Right atrium auricular region (tissue), 2 donors: ENCODE data around the gene MAP2K5. TPM values are rescaled to one million over a fixed set of nuclear protein-coding genes. Genes with fewer than 3 reads are reported as not detected.

Source experiments
- DNase-seq: peaks from one replicate; pipeline ENCODE4 v3.0.0-alpha.2; 2019; ENCODE audit warnings: low spot score
- H3K27ac ChIP-seq, 2 donors: fragments of 200-600 bp; sonication (generic); 1 replicate in 1 of 2; 2 replicates in 1 of 2; pipeline ENCODE4 v1.5.1; 2016 to 2019
- H3K27me3 ChIP-seq, 2 donors: fragments of 200-600 bp; sonication (generic); one replicate each; pipeline versions ENCODE4 v1.5.1 to v1.6.0; 2017 to 2019
- H3K36me3 ChIP-seq: fragments of 200-600 bp; sonication (generic); one replicate; pipeline ENCODE4 v1.5.1; 2016
- H3K4me1 ChIP-seq, 2 donors: fragments of 200-600 bp; sonication (generic); one replicate each; pipeline versions ENCODE4 v1.5.1 to v1.6.0; 2017 to 2019
- H3K4me3 ChIP-seq, 2 donors: fragments of 200-600 bp; sonication (generic); 1 replicate in 1 of 2; 2 replicates in 1 of 2; pipeline ENCODE4 v1.5.1; 2017 to 2019; ENCODE audit warnings: mild to moderate bottlenecking in 1 of 2, moderate library complexity in 1 of 2
- H3K9me3 ChIP-seq, 2 donors: fragments of 200-600 bp; sonication (generic); one replicate each; pipeline ENCODE4 v1.5.1; 2019
- total RNA-seq, 2 donors: library from RNA; depleted of rRNA; stranded (reverse); fragments of >200 nt; gene quantifications; one replicate each; pipeline ENCODE4 v1.1.0, GENCODE V29; 2016
- TF ChIP-seq, protein P1 (sequence below), 2 donors: fragments of 200-600 bp; sonication (generic); IDR thresholded peaks; one replicate each; pipeline ENCODE4 v1.5.1; 2019; ENCODE audit warnings: antibody characterized with exemption in 2 of 2

Gene MAP2K5
- total RNA-seq, 2 donors from 2014 or later, result 5.8 to 6.7 TPM

DNA sequence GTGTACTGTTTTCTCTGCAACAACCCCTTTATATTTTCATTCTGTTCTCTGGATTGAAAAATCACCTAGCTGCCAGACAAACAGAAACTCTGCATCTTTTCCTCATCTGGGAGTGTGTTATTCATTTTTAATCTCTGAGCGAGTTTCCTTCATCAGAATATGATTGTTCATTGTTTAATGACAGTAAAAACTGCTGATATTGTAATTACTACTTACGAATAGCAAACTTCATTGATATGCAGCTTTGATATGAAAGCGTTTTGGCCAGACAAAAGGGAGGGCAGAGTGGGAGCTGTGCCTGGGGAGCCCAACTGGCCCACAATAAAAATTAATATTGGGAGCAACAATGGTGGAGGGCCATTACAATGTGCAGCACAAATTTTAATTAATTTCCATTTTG lies 150.1 kb downstream of the MAP2K5 start:
- Histone ChIP-seq H3K9me3 (no peaks in the 10 kb centered on the region), H3K4me3 (no peak overlapping the region), H3K4me1 (no peaks in the 10 kb centered on the region), H3K27me3 (no peaks in the 10 kb centered on the region), H3K27ac (no peak overlapping the region), H3K36me3 (peaks cover 4% of the 10 kb centered on the region)
- DNase-seq, result no peak
- TF ChIP-seq, protein P1, sequence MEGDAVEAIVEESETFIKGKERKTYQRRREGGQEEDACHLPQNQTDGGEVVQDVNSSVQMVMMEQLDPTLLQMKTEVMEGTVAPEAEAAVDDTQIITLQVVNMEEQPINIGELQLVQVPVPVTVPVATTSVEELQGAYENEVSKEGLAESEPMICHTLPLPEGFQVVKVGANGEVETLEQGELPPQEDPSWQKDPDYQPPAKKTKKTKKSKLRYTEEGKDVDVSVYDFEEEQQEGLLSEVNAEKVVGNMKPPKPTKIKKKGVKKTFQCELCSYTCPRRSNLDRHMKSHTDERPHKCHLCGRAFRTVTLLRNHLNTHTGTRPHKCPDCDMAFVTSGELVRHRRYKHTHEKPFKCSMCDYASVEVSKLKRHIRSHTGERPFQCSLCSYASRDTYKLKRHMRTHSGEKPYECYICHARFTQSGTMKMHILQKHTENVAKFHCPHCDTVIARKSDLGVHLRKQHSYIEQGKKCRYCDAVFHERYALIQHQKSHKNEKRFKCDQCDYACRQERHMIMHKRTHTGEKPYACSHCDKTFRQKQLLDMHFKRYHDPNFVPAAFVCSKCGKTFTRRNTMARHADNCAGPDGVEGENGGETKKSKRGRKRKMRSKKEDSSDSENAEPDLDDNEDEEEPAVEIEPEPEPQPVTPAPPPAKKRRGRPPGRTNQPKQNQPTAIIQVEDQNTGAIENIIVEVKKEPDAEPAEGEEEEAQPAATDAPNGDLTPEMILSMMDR (IDR thresholded peaks at IDR 0.05), result no peak

DNA sequence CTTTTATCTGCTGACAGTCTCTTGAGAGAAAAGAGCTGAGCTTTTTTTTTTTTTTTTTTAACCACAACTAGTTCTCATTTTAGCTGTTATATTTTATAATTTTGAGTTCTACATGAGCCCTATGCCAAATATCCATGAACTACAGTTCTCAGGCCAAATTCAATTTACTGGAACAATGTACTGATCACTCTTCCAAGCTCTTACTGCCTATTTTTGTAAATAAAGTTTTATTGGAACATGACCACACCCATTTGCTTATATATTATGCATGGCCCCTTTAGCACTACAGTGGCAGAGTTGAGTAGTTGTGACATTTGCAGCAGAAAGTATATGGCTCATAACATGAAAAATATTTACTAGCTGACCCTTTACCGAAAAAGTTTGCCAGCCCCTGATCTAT lies 153.6 kb downstream of the MAP2K5 start:
- Histone ChIP-seq H3K27ac (no peak overlapping the region), H3K4me3 (no peak overlapping the region), H3K36me3 (peaks cover 7% of the 10 kb centered on the region), H3K27me3 (no peaks in the 10 kb centered on the region), H3K4me1 (no peaks in the 10 kb centered on the region), H3K9me3 (no peaks in the 10 kb centered on the region)
- TF ChIP-seq, protein P1 (IDR thresholded peaks at IDR 0.05), result no peak
- no peak for DNase-seq

DNA sequence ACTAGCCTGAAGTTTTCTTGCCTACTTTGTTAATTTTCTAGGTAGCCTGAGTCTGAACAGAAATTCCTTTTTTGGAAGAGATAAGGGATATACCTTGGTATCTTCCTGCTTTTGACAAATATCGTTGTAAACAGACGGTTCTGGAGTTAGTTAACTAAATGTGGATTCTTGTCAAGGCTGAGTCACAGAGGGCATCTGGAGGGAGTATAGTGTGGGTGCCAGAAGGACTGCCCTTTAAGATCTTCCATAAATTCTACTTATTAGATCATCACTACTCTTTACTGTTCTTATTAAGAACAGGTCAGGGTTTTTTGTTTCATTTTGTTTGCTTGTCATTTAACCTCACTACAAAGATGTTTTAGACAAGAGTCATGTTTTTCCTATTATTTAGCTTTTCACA lies 157.5 kb downstream of the MAP2K5 start:
- TF ChIP-seq, protein P1 (IDR thresholded peaks at IDR 0.05), result no peak

DNA sequence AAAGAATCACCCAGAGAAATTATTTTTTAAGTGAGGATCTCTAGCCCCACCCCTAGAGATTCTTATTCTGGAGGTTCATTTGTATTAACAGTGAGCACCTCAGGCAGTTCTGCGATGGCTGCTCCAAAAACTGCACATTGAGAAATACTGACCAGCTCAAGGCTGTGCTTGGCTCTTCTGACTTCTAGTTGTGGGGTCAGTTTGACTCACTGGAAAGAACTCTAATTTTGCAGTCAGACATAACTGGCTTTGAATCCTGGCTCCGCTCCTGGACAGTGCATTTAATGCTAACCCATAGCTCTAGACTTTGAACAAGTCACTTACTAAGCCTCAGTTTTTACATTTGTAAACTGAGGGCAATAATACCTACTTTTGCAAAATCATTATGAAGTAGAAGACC lies 159.2 kb downstream of the MAP2K5 start:
- H3K27me3 ChIP-seq, result no peaks in the 10 kb centered on the region
- TF ChIP-seq, protein P1 (IDR thresholded peaks at IDR 0.05), result no peak
- H3K4me3 ChIP-seq, result no peak overlapping the region
- H3K9me3 ChIP-seq, result no peaks in the 10 kb centered on the region
- DNase-seq, result no peak
- H3K36me3 ChIP-seq, result peaks cover 3% of the 10 kb centered on the region
- H3K27ac ChIP-seq, result no peak overlapping the region
- no peaks in the 10 kb centered on the region for H3K4me1 ChIP-seq

More for the DNA sequence above, 157.5 kb downstream of the MAP2K5 start:
- DNase-seq, result no peak
- Histone ChIP-seq H3K4me1 (no peaks in the 10 kb centered on the region), H3K27me3 (no peaks in the 10 kb centered on the region), H3K36me3 (peaks cover 7% of the 10 kb centered on the region), H3K9me3 (no peaks in the 10 kb centered on the region), H3K4me3 (no peak overlapping the region), H3K27ac (no peak overlapping the region)

DNA sequence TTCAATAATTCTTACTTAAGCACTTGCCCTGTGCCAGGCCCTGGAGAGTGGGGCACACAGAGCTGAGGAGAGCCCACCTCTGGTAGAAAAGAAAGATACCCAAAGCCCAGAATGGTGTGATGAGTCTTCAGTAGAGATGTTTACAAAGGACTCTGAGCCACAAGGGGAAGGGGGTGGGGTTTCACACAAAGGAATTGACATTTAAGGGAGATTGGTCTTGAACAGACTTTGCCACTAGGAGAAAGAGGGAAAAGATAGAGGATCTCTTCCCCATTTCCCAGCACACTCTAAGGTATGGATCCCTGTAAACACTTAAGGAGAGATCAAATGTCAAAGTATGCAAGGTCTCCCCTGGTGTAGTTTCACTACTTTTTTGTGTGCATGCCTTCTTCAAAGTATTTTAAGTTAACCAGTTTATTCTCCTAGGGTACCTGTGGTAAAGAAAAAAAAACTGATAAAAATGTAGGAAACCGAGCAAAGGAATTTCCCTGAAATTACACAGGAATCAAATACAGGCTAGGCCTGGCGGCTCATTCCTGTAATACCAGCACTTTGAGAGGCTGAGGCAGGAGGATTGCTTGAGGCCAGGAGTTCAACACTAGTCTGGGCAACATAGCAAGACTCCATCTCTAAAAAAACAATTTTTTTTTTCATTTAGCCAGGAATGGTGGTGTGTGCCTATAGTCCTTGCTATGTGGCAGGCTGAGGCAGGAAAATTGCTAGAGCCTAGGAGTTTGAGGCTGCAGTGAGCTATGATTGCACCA lies 165.2 kb downstream of the MAP2K5 start:
- Histone ChIP-seq H3K4me1 (no peaks in the 10 kb centered on the region), H3K4me3 (no peak overlapping the region), H3K27me3 (no peaks in the 10 kb centered on the region), H3K36me3 (peaks cover 6% of the 10 kb centered on the region), H3K27ac (no peak overlapping the region), H3K9me3 (no peaks in the 10 kb centered on the region)
- no peak for DNase-seq
- TF ChIP-seq, protein P1 (IDR thresholded peaks at IDR 0.05), result no peak

DNA sequence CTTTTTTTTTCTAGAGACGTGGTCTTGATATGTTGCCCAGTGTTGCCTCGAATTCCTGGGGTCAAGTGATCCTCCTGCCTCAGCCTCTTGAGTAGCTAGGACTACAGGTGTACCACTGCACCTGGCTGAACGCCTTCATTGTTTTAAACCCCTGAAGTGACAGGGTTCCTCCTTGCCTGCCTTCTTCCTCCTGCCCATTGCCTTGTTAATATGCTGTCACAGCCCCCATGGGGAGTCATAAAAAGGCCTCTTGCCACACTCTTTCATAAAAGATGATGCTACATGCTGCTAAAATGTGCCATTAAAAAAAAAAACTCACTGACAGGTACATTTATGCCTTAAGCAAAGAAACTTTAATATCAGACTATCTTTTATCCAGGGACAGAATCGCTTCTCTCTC lies 166.0 kb downstream of the MAP2K5 start:
- H3K4me3 ChIP-seq, result no peak overlapping the region
- TF ChIP-seq, protein P1 (IDR thresholded peaks at IDR 0.05), result no peak
- H3K4me1 ChIP-seq, result no peaks in the 10 kb centered on the region
- no peak for DNase-seq
- H3K27ac ChIP-seq, result no peak overlapping the region
- H3K9me3 ChIP-seq, result no peaks in the 10 kb centered on the region
- H3K27me3 ChIP-seq, result no peaks in the 10 kb centered on the region
- H3K36me3 ChIP-seq, result peaks cover 6% of the 10 kb centered on the region
